NCI-H510A (cell line): ENCODE measurements around the gene INHBA.

Experiments
- DNase-seq: peaks from one replicate; lab custom pipeline; 2025; lab: John Stamatoyannopoulos, UW

Gene INHBA

DNA sequence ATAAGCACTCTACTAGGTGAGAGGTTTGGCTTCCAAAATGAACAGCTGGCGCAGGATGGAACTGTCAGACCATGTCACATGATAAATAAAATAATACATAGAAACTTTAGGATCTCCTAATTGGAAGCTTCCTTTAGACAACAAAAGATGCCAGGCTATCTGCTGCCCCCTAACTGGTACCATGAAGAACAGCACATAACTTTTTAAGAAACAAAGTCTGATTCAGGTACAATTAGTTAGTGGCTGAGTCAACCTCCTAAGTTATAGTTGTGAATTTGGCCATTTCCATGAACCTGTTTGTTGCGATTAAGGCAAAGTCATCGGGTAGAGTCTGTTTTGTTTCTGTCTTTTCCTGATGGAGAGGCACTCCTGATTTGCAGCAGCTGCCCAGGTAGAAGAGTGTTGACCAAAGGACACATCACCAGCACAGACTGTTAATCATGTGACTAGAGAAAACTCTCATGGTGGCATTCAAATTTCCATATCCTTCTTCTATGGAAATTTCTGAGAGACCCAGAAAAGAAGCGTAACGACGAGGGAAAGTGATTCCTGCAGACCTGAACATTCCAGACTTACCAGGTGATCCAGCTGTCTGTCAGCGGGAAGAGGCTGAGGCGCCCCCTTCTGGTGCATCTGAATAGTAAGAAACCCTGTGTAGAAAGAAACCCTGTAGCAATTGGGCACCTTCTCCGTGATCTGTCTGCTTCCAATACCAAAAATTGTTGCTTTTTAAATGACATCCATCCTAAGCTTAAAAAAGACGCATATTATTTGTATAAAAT is 8.6 kb upstream of the INHBA start:
- DNase-seq, result no peak

DNA sequence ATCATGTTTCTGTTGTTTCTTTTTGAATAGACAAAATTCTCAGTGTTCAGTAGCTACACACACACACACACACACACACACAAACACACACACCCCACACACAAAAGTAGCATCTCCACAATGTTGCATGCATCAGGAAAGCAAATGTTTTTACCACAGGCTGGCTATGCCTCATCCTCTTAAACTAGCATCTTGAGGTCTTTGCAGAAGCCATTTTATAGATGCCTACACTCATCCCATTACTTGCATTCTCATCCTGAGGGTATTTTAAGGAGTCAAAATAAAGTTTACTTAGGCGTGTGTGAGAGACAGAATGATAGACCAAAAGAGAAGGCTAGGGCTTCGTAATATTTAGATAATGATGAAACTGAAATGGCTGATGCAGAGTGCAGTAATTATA is 7.9 kb upstream of the INHBA start:
- no peak for DNase-seq

DNA sequence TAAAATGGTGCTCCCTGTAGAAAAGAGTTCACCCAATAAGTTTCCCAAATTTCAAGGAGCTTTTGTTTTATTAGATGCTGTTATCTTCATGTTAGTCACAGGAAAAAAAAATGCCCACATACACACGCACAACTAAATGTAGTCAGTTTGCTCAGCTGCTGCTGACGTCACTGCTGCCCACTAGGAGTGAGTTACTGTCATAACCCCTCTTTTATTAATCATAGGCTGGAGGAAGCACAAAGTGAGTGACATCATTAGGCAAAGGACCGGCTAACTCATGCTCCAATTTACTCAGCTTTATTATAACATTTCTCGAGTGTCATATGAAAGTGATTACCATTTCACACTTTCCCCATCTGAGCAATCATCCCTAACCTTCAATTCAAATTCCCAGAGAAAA is 6.7 kb upstream of the INHBA start:
- no peak for DNase-seq

DNA sequence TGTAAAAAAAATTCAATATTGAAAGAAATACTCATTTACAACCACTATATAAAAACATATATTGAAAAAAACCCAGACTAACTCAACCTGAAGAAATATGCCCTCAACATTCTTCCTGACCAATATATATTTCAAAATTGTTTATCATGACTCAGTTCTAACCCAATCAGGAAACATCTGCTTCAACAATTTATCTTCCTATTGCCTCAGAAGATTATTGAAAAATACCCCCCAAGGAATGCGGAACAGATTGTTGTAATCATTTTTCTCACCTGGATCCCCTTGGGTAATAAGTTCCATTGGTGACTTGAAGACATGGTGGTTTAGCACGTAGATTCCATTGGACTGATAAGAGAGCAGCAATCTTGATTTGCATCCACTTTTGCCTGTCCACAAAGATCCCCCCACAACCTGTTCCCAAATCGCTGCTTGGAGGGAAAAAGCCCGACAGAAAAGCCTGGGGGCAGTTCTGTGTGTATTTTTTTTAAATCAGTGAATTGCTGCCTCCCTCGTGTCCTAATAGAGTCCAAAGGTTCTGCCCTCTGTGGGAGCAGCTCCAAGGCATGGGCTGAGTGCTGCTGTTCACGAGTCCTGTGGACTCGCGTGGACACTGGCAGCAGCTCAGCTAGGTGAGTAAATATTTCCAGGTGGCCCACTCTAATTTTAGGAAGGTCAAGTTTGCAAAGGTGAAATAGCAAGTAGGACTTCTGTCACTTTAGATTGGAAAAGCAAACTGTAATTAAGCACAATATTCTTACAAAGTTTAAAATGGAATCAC is 5.9 kb upstream of the INHBA start:
- no peak for DNase-seq

GRCh38 chr7:41706228-41706930 is 3.5 kb upstream of the INHBA start:
- no peak for DNase-seq

GRCh38 chr7:41705109-41705901 is 2.4 kb upstream of the INHBA start:
- peak; percentile 26 for DNase-seq

- no peak for DNase-seq
Measured at GRCh38 chr7:41701068-41701941, 1.6 kb downstream of the INHBA start.

DNA sequence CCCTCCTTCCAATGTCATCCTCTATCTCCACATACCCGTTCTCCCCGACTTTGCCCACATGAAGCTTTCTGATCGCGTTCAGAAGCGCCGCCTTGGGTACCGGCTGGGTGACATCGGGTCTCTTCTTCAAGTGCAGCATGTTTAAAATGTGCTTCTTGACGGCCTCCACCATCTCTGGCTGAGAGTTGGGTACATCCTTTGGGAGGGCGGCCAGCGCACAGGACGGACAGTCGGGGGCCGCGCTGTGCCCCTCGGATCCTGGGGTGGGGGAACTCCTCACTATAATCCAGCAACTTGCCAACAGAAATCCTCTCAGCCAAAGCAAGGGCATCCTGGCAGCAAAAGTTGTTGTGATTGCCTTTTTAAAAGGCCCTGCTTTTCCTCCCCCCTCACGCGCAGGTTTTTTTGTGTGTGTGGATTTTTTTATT is 2.8 kb downstream of the INHBA start:
- DNase-seq, result no peak

DNA sequence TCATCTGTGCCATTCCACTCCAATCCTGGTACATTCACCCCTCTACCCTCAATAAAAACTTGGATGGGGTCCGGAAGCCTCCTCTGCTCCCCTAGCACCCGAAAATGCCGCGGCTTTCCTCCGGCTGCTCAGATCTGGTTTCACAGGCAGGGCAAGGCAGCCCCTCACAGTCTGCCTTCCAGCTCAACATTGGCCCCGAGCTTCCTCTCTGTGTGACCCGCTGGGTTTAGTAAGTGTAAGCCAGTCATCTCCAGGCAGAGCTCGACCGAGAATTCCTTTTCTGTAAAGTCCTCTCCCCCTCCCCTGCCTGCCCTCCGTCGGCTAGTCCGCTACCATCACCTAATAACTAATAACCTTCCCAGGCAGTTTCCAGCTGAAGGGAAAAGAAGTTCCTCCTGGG is 3.4 kb downstream of the INHBA start:
- DNase-seq, result no peak

- no peak for DNase-seq
Measured at GRCh38 chr7:41698726-41699125, 4.2 kb downstream of the INHBA start.

- no peak for DNase-seq
Measured at GRCh38 chr7:41698114-41698513, 4.8 kb downstream of the INHBA start.

GRCh38 chr7:41696323-41696916 is 6.5 kb downstream of the INHBA start:
- DNase-seq, result peak; percentile 0

DNA sequence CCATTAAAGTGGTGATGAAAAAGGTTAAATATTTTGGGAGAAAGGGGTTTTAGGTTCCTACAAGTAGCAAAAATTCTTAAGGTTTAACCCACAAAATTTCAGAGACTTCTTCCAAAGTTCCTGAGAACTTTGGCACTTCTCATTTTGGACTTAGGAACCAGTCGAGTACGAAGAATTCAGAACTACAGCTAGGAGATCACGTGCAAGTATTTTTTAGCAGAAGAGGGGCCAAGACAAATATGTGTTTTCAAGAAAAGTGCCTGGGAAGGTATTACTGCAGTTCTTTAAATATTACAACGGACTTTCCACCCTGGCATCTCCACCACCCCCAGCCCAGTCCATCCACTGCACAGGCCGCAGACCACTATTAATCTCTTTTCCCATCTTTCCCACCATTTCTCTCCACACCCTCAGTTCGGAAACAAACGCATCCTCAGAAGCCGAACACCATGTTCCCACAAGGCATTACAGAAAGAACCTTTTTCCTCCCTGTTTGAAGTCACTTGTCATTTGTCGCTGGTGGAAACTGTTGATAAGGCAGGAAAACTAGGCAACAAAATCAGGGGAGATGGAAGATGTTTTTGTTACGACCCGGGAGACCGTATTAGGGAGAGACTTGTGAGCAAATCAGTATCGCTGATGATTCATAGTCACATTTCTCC is 7.1 kb downstream of the INHBA start:
- no peak for DNase-seq

DNA sequence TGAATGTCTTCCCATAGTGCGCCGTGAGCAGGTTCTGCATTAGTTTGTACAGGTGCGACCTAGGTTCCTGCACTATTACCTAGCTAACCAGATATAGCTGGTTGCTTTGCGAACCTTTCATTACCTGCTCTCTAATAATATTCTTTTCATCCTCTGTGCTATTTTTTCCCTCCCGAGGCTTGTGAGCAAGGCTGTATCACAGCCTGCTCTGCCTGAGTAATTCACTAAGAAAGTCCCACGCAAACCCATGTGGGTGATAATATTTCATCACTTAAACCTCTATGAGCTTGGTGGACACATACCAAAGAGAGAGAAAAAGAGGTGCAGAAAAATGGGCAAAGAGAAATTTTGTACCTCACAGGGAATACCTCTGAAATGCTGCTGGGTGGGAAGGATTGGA is 8.4 kb downstream of the INHBA start:
- DNase-seq, result no peak

DNA sequence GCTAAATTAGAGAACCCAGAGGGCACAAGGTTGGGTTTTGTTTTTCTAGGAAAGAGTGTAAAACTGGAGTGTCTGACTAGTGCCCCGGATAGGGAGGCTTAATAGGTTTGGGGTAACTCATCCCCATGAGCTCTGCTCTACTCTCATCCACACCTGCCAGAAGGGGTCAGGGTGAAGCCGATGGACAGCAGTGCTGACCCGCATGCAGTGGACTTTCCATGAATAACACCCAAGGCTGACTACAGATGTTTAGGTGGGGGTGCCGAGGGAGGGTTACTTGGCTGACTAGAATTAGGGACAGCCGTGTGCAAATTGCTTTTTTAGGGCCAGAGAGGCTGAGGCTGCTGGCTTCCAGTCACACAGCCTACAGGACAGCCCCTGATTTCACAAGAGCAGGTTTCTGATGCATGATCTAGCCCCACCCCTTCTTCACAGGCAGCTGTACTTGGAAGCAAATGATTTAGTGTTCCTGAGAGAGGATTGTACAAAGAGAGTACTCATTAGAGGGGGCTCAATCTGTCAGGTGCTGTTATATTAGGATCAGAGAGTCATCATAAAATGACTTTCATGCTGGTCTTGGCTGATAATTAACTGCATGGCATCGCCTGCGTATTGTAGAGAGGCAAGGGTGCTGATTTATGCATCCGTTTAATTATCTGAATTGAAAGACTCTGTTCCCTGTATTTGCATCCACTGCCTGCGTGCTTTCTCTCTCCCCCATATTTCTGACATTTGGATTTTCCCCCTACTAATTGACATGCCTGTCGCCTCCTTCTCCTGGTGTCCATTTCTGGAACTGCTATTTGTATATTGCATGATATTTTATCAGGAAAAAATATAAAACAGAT is 9.5 kb downstream of the INHBA start:
- DNase-seq, result no peak

- DNase-seq, result no peak
Measured at GRCh38 chr7:41692251-41692650, 10.6 kb downstream of the INHBA start.

DNA sequence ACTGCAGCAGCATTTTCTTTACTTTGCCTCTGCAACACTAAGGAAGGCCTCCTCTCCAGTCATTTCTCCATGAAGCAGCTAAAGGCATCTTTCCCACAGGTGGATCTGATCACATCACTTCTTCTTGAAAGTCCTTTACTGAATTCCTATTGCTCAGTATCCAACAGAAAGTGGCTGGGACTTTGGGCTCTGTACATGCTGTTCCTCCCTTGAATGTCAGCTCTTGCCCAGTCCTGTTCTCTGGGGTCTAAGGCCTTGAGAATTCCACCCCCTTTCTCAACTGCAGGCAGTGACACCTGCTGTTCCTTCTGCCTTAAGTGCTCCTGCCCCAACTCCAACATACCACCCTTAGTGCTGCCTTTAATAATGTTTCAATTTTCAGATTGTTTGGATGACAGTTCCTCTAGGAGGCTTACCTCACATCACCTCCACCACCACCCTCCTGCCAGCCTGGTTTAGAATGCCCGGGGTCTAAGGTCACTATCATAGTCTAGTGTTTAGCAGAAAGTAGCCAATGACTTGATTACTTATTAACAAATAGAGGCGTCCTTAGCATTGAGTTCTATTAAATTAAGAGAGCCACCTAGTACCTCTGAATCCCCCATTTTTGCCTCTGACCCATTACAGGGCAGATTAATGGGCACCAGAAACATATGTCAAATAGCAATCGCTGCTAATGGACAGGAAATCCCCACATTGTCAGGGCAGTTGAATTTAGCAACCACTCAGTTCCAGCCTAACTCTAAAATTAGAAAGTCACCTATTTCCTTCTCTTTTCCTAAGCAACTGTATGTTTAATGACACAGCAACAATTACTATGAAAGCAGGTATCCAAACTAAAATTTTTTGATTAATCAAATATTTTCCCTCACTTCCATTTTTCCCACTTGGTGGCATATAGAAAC is 11.4 kb downstream of the INHBA start:
- no peak for DNase-seq

DNA sequence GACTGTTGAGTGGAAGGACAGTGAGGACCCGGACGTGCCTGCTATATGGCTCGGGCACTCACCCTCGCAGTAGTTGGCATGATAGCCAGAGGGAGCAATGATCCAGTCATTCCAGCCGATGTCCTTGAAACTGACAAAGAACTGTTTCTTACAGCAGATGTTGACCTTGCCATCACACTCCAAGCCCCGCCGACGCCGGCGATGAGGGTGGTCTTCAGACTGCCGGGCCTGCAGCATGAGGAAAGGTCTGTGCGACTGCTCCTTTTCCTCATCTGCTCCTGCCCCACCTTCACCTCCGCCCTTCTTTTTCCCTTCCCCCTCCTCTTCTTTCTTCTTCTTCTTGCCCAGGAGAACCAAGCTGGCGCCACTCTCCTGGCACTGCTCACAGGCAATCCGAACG is 13.1 kb downstream of the INHBA start:
- DNase-seq, result no peak
